ENCODE results near the gene MEIOSIN. TPM values are rescaled to one million over a fixed set of nuclear protein-coding genes. Genes with fewer than 3 reads are reported as not detected.

MEIOSIN gene
- total and polyA plus RNA-seq, 9 donors = not detected

DNA sequence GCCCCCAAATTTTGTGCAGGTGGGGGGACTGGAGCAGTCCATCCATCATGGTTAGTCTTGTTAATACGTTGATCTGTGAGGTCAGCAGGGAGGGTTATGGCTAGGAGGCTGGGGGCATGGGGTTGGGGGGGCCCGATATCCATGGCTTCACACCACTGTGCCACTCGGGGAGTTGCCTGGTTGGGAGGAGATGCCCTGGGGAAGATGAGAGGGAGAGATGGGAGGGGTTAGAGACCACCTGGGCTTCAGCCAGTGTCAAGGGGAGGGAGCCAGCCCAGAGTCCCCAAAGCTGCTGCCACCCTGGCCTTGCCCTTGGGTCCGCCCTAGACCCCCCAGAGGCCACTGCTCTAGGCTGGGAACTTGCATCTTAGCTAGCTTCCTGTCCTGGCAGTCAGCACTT lies 50.9 kb downstream of the MEIOSIN start:
- H3K9me3 ChIP-seq = no peaks in the 10 kb centered on the region
- no peak overlapping the region for H3K4me3 ChIP-seq
- 63 to 79% (median 70%) methylated on average over 4 of the region's 4 CpGs for WGBS, 3 donors
- TF ChIP-seq POLR2A (IDR thresholded peaks at IDR 0.05) (no peak), EP300 (IDR thresholded peaks at IDR 0.05) (no peak)
- TF ChIP-seq, protein P1, sequence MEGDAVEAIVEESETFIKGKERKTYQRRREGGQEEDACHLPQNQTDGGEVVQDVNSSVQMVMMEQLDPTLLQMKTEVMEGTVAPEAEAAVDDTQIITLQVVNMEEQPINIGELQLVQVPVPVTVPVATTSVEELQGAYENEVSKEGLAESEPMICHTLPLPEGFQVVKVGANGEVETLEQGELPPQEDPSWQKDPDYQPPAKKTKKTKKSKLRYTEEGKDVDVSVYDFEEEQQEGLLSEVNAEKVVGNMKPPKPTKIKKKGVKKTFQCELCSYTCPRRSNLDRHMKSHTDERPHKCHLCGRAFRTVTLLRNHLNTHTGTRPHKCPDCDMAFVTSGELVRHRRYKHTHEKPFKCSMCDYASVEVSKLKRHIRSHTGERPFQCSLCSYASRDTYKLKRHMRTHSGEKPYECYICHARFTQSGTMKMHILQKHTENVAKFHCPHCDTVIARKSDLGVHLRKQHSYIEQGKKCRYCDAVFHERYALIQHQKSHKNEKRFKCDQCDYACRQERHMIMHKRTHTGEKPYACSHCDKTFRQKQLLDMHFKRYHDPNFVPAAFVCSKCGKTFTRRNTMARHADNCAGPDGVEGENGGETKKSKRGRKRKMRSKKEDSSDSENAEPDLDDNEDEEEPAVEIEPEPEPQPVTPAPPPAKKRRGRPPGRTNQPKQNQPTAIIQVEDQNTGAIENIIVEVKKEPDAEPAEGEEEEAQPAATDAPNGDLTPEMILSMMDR (IDR thresholded peaks at IDR 0.05) = no peak
- intact Hi-C loops (cut with DNase I) = loop anchor here in 1 of 4 donors (5.0 kb wide), 1 partner anchor 277 kb away; the partner anchor contains the start of gene VASP
- no peaks in the 10 kb centered on the region for H3K36me3 ChIP-seq
- H3K27me3 ChIP-seq = no peaks in the 10 kb centered on the region
- no peak for DNase-seq
- peak overlapping the region; percentile 71 to 78 for H3K27ac ChIP-seq
- peaks cover 15% of the 10 kb centered on the region for H3K4me1 ChIP-seq (ENCODE audit: insufficient read depth)

DNA sequence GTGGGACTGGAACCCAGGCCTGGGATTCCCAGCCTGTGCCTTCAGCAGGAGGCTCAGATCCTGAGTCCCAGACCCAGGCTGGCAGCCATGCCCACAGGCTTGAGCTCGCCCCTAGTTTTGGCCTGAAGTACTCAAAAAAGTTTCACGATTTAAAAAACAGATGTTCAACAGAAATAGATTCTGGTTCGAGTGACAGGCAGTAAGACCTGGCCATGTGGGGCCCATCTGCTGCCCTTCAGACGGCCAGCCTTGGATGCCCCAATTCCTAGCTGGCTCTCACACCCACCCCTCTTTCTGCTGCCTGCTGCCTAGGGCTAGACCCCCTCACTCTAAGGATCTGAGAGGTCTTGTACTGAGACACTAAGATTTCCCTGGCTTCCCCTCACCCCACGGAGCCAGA lies 51.9 kb downstream of the MEIOSIN start:
- no peak for DNase-seq
- intact Hi-C loops (cut with DNase I) = no loop called here
- no peak overlapping the region for H3K4me3 ChIP-seq

DNA sequence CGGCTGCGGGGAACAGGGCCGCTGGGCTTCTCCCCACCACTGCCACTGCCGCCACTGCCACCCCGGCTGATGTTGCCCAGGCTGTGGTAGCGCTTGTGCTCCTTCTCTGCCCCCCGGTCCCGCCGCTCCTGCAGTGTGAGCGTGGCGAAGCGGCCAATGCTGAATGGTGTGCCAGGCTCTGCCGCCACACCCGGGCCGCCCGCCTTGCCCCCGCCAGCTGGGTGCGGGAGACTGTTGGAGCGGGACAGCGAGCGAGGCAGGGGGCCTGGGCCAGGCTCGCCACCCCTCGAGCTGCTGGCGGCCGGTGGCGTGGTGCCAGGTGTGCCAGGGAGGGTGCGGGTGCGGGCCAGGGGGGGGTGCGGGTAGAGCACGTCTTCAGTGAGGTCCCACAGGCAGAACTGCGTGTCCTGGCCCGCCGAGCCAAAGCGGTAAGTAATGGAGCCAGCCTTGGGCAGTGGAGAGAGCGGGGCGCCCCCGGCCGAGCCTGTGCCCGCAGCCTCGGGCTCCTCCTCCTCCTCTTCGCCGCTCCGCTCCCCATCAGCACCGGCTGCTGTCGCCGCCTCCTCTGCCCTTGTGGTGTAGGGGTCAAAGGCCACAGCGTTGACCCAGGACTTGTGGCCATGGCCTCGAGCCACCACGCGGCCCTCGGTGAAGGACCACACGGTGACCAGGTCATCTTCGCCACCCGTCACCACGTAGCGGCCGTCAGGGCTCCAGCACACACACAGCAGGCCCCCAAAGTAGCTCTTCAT lies 52.7 kb downstream of the MEIOSIN start:
- 87 to 94% (median 87%) methylated on average over 57 of the region's 57 CpGs for WGBS, 3 donors
- Histone ChIP-seq H3K27ac (no peak overlapping the region), H3K9me3 (no peaks in the 10 kb centered on the region), H3K4me3 (no peak overlapping the region), H3K27me3 (no peaks in the 10 kb centered on the region), H3K4me1 (ENCODE audit: insufficient read depth) (peaks cover 5% of the 10 kb centered on the region), H3K36me3 (no peaks in the 10 kb centered on the region)
- DNase-seq = peak in 2 of 5 donors; percentile 37 to 50
- intact Hi-C loops (cut with DNase I) = no loop called here
- TF ChIP-seq EP300 (IDR thresholded peaks at IDR 0.05) (no peak), POLR2A (IDR thresholded peaks at IDR 0.05) (no peak)
- TF ChIP-seq, protein P1 (IDR thresholded peaks at IDR 0.05) = no peak

More for the DNA sequence above, 51.9 kb downstream of the MEIOSIN start:
- H3K4me1 ChIP-seq (ENCODE audit: insufficient read depth) = peaks cover 11% of the 10 kb centered on the region
- peak overlapping the region in 1 of 2 donors; percentile 78 for H3K27ac ChIP-seq
- no peaks in the 10 kb centered on the region for H3K9me3 ChIP-seq
- 69 to 85% (median 73%) methylated on average over 5 of the region's 5 CpGs for WGBS, 3 donors
- H3K27me3 ChIP-seq = no peaks in the 10 kb centered on the region
- TF ChIP-seq EP300 (IDR thresholded peaks at IDR 0.05) = no peak
- TF ChIP-seq POLR2A (IDR thresholded peaks at IDR 0.05) = no peak
- TF ChIP-seq, protein P1 (IDR thresholded peaks at IDR 0.05) = no peak
- no peaks in the 10 kb centered on the region for H3K36me3 ChIP-seq

DNA sequence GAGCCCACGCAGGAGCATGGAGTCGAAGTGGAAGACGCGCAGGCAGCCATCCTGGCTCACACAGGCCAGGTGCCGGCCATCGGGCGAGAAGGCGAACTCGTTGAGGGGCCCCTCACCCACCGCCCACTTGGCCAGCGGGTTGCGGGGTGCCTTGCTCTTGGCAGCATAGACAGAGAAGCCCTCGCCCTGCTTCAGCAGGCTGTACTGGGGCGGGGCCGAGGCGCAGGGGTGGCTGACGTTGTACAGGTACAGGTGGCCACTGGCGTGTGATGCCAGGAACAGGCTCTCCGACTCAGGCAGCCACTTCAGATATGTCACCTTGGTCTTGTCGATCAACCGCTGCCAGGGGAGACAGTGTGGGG lies 53.3 kb downstream of the MEIOSIN start:
- Histone ChIP-seq H3K36me3 (no peaks in the 10 kb centered on the region), H3K9me3 (no peaks in the 10 kb centered on the region), H3K27me3 (no peaks in the 10 kb centered on the region), H3K27ac (no peak overlapping the region), H3K4me1 (ENCODE audit: insufficient read depth) (peaks cover 7% of the 10 kb centered on the region), H3K4me3 (no peak overlapping the region)
- intact Hi-C loops (cut with DNase I) = no loop called here
- no peak for TF ChIP-seq EP300 (IDR thresholded peaks at IDR 0.05)
- TF ChIP-seq POLR2A (IDR thresholded peaks at IDR 0.05) = no peak
- TF ChIP-seq, protein P1 (IDR thresholded peaks at IDR 0.05) = no peak
- WGBS, 3 donors = 91% methylated on average over 21 of the region's 21 CpGs
- DNase-seq = no peak
